H9 (cell line): ENCODE results near the gene TMEM132D. TPM values are rescaled to one million over a fixed set of nuclear protein-coding genes. Genes with fewer than 3 reads are reported as not detected.
A peak's percentile ranks its signal among the peaks of the same experiment; 100 is the strongest.

Experiments used
- DNase-seq: peaks from one replicate; pipeline ENCODE4 v3.0.0-alpha.2; 2017
- H2AFZ ChIP-seq: one replicate; pipeline ENCODE4 v1.6.1; 2013; ENCODE audit warnings: mild to moderate bottlenecking, low read length, control low read depth, moderate library complexity
- H2AK5ac ChIP-seq: 2 replicates; pipeline ENCODE4 v1.6.1; 2013; ENCODE audit warnings: low read length, control low read depth, mixed read lengths; ENCODE audit not compliant: insufficient read length
- H2BK120ac ChIP-seq: one replicate; pipeline ENCODE4 v1.6.1; 2013; ENCODE audit warnings: low read depth, mild to moderate bottlenecking, low read length, control low read depth, inconsistent platforms; ENCODE audit not compliant: poor library complexity, severe bottlenecking
- H2BK12ac ChIP-seq: 2 replicates; pipeline ENCODE4 v1.6.1; 2013; ENCODE audit warnings: low read length, control low read depth, mixed read lengths, low read depth; ENCODE audit not compliant: insufficient read length
- H2BK15ac ChIP-seq: 2 replicates; pipeline ENCODE4 v1.6.1; 2013; ENCODE audit warnings: low read depth, low read length, control low read depth
- H2BK20ac ChIP-seq: one replicate; pipeline ENCODE4 v1.6.1; 2013; ENCODE audit warnings: low read depth, mild to moderate bottlenecking, low read length, control low read depth, inconsistent platforms; ENCODE audit not compliant: poor library complexity, severe bottlenecking
- H2BK5ac ChIP-seq: 2 replicates; pipeline ENCODE4 v1.6.1; 2013; ENCODE audit warnings: low read length, control low read depth, mixed read lengths; ENCODE audit not compliant: insufficient read length
- H3K14ac ChIP-seq: 2 replicates; pipeline ENCODE4 v1.6.1; 2013; ENCODE audit warnings: low read length, control low read depth; ENCODE audit not compliant: insufficient read depth
- H3K18ac ChIP-seq: 2 replicates; pipeline ENCODE4 v1.6.1; 2013; ENCODE audit warnings: low read depth, mild to moderate bottlenecking, mixed read lengths, low read length, control low read depth; ENCODE audit not compliant: insufficient read length
- H3K23ac ChIP-seq: 2 replicates; pipeline ENCODE4 v1.6.1; 2013; ENCODE audit warnings: low read length, control low read depth, mixed read lengths, low read depth; ENCODE audit not compliant: insufficient read length
- H3K23me2 ChIP-seq: 2 replicates; pipeline ENCODE4 v1.6.1; 2013; ENCODE audit warnings: low read depth, mild to moderate bottlenecking, mixed read lengths, low read length, control low read depth; ENCODE audit not compliant: insufficient read length, poor library complexity, severe bottlenecking
- H3K27ac ChIP-seq: 2 replicates; pipeline ENCODE4 v1.5.1; 2013; ENCODE audit warnings: low read length, control low read depth, mixed read lengths, low read depth; ENCODE audit not compliant: insufficient read length
- H3K27me3 ChIP-seq: 2 replicates; pipeline ENCODE4 v1.6.1; 2013; ENCODE audit warnings: low read length, control low read depth, inconsistent platforms; ENCODE audit not compliant: insufficient read depth
- H3K4ac ChIP-seq: 2 replicates; pipeline ENCODE4 v1.6.1; 2013; ENCODE audit warnings: low read depth, mild to moderate bottlenecking, control low read depth, inconsistent platforms, low read length, moderate library complexity
- H3K4me1 ChIP-seq: 2 replicates; pipeline ENCODE4 v1.6.1; 2013; ENCODE audit warnings: low read length, control low read depth, inconsistent platforms; ENCODE audit not compliant: insufficient read depth
- H3K4me2 ChIP-seq: 2 replicates; pipeline ENCODE4 v1.6.1; 2013; ENCODE audit warnings: low read length, control low read depth, mixed read lengths; ENCODE audit not compliant: insufficient read length, insufficient read depth
- H3K56ac ChIP-seq: 2 replicates; pipeline ENCODE4 v1.6.1; 2013; ENCODE audit warnings: low read depth, mild to moderate bottlenecking, mixed read lengths, low read length, control low read depth; ENCODE audit not compliant: insufficient read length
- H3K79me1 ChIP-seq: 2 replicates; pipeline ENCODE4 v1.6.1; 2013; ENCODE audit warnings: low read depth, mild to moderate bottlenecking, moderate library complexity, low read length, control low read depth, inconsistent platforms; ENCODE audit not compliant: insufficient read depth, poor library complexity, severe bottlenecking
- H3K79me2 ChIP-seq: 2 replicates; pipeline ENCODE4 v1.6.1; 2013; ENCODE audit warnings: low read length, control low read depth, inconsistent platforms; ENCODE audit not compliant: insufficient read depth
- H3K9ac ChIP-seq: 2 replicates; pipeline ENCODE4 v1.6.1; 2013; ENCODE audit warnings: low read length, control low read depth, mixed read lengths; ENCODE audit not compliant: insufficient read length; ENCODE audit errors: extremely low read depth
- H3K9me3 ChIP-seq: one replicate; pipeline ENCODE4 v1.6.1; 2013; ENCODE audit warnings: low read depth, low read length, inconsistent platforms; ENCODE audit not compliant: control insufficient read depth
- H3T11ph ChIP-seq: one replicate; pipeline ENCODE4 v1.6.1; 2013; ENCODE audit warnings: mild to moderate bottlenecking, low read length, control low read depth, inconsistent platforms
- H4K20me1 ChIP-seq: one replicate; pipeline ENCODE4 v1.6.1; 2013; ENCODE audit not compliant: control insufficient read depth, insufficient read length, insufficient read depth
- H4K5ac ChIP-seq: 2 replicates; pipeline ENCODE4 v1.6.1; 2013; ENCODE audit warnings: low read depth, mild to moderate bottlenecking, mixed read lengths, low read length, control low read depth; ENCODE audit not compliant: insufficient read length
- H4K8ac ChIP-seq: replicated peaks from 2 replicates; pipeline ENCODE4 v1.6.1; 2013; ENCODE audit warnings: low read length, control low read depth, mixed read lengths, low read depth; ENCODE audit not compliant: insufficient read length
- H4K91ac ChIP-seq: 2 replicates; pipeline ENCODE4 v1.6.1; 2013; ENCODE audit warnings: low read depth, mild to moderate bottlenecking, moderate library complexity, mixed read lengths, low read length, control low read depth; ENCODE audit not compliant: insufficient read length
- H3K27ac Mint-ChIP-seq, 3 experiments: 2 replicates in 2 of 3; 3 replicates in 1 of 3; pipeline ENCODE4 v1.8.0; 2020 to 2021; ENCODE audit warnings: mixed read lengths in 3 of 3, mild to moderate bottlenecking in 1 of 3, moderate library complexity in 1 of 3
- H3K27me3 Mint-ChIP-seq: 2 replicates; pipeline ENCODE4 v1.8.0; 2021; ENCODE audit warnings: low read depth, mild to moderate bottlenecking, moderate library complexity, mixed read lengths
- H3K36me3 Mint-ChIP-seq, 3 experiments: 2 replicates in 2 of 3; 3 replicates in 1 of 3; pipeline ENCODE4 v1.8.0; 2020 to 2021; ENCODE audit warnings: low read depth in 3 of 3, mixed read lengths in 3 of 3; ENCODE audit not compliant: insufficient read depth in 1 of 3
- H3K4me1 Mint-ChIP-seq, 2 experiments: 2 replicates each; pipeline ENCODE4 v1.8.0; 2020; ENCODE audit warnings: mixed read lengths in 2 of 2
- H3K4me3 Mint-ChIP-seq, 2 experiments: 2 replicates in 1 of 2; 3 replicates in 1 of 2; pipeline ENCODE4 v1.8.0; 2020 to 2021; ENCODE audit warnings: mild to moderate bottlenecking in 2 of 2, mixed read lengths in 2 of 2, moderate library complexity in 1 of 2
- H3K9me3 Mint-ChIP-seq, 2 experiments: 2 replicates in 1 of 2; 3 replicates in 1 of 2; pipeline ENCODE4 v1.8.0; 2020; ENCODE audit warnings: mild to moderate bottlenecking in 2 of 2, mixed read lengths in 2 of 2, moderate library complexity in 1 of 2
- WGBS: extraction: QIAGEN DNeasy Blood & Tissue Kit; methylation state at CpG from one replicate; pipeline ENCODE4 v1.1.7; 2013; ENCODE audit warnings: missing lambda C conversion rate, low lambda C conversion rate, mixed read lengths; ENCODE audit not compliant: insufficient read length; ENCODE audit errors: extremely low coverage; 5-methylcytosine and 5-hydroxymethylcytosine counted together
- total RNA-seq: library from RNA; stranded (reverse); gene quantifications from 2 replicates; pipeline ENCODE4 v1.2.1, GENCODE V29; 2021
- TF ChIP-seq, protein P1 (sequence below): fragments of 200-600 bp; sonication (generic); conservative IDR thresholded peaks from 3 replicates; pipeline ENCODE4 v1.8.0; 2021; ENCODE audit warnings: antibody characterized with exemption, mild to moderate bottlenecking

TMEM132D gene
- total RNA-seq, 1 experiment from 2014 or later, result 6.1 TPM

DNA sequence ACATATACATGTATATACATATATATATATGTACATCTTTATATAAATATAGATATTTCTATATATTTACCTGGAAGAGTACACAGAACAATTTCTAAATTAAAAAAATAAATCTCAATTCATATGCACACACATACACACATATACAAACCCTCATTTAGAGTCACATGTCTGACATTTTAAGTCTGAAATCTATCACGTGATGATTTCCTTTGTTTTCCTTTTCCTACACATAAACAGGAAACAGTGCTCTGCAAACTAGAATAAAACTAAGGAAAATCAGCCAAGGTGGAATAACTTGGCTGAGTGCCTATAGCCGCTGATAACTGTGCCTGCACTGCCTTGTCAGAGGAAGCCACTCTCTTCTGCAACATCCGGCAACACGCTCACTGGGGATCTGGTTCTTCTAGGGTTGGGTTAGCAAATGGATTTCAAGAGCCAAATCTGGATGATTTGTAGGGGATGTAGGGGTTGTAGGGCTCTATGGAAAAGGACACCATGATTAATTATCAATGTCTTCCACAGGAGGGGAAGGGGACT is 480.7 kb downstream of the TMEM132D start:
- WGBS, result no CpG with 5 or more reads among the region's 4 CpGs
- no peaks in the 10 kb centered on the region for H3K27me3 Mint-ChIP-seq
- no peaks in the 10 kb centered on the region for H3K23me2 ChIP-seq
- H3K14ac ChIP-seq, result no peak overlapping the region
- no peak overlapping the region for H2BK20ac ChIP-seq
- no peak overlapping the region for H2BK15ac ChIP-seq
- no peaks in the 10 kb centered on the region for H3K79me1 ChIP-seq
- TF ChIP-seq, protein P1, sequence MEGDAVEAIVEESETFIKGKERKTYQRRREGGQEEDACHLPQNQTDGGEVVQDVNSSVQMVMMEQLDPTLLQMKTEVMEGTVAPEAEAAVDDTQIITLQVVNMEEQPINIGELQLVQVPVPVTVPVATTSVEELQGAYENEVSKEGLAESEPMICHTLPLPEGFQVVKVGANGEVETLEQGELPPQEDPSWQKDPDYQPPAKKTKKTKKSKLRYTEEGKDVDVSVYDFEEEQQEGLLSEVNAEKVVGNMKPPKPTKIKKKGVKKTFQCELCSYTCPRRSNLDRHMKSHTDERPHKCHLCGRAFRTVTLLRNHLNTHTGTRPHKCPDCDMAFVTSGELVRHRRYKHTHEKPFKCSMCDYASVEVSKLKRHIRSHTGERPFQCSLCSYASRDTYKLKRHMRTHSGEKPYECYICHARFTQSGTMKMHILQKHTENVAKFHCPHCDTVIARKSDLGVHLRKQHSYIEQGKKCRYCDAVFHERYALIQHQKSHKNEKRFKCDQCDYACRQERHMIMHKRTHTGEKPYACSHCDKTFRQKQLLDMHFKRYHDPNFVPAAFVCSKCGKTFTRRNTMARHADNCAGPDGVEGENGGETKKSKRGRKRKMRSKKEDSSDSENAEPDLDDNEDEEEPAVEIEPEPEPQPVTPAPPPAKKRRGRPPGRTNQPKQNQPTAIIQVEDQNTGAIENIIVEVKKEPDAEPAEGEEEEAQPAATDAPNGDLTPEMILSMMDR, result no peak
- no peak overlapping the region for H3K56ac ChIP-seq
- no peak overlapping the region for H4K8ac ChIP-seq
- no peak overlapping the region for H2BK120ac ChIP-seq
- H3K27ac ChIP-seq, result no peak overlapping the region
- H4K20me1 ChIP-seq, result no peaks in the 10 kb centered on the region
- H3K79me2 ChIP-seq, result no peaks in the 10 kb centered on the region
- no peak overlapping the region for H3K23ac ChIP-seq
- H3K9me3 ChIP-seq, result no peaks in the 10 kb centered on the region
- H3K27ac Mint-ChIP-seq, result peak overlapping the region in 1 of 3 experiments; percentile 50; a peak in 2 of 7 replicates
- no peak overlapping the region for H3T11ph ChIP-seq
- H3K27me3 ChIP-seq, result no peaks in the 10 kb centered on the region
- no peak for DNase-seq
- H3K18ac ChIP-seq, result no peak overlapping the region
- no peak overlapping the region for H2AFZ ChIP-seq
- peaks cover 3% of the 10 kb centered on the region in 2 experiments; a peak in 3 of 5 replicates for H3K9me3 Mint-ChIP-seq
- H3K36me3 Mint-ChIP-seq, result peaks cover 0 to 2% (median 2%) of the 10 kb centered on the region in 3 experiments; a peak in 3 of 7 replicates
- H3K4ac ChIP-seq, result no peak overlapping the region
- H3K9ac ChIP-seq, result no peak overlapping the region
- no peak overlapping the region for H2BK5ac ChIP-seq
- H3K4me1 ChIP-seq, result no peaks in the 10 kb centered on the region
- no peak overlapping the region for H3K4me3 Mint-ChIP-seq
- H2BK12ac ChIP-seq, result no peak overlapping the region
- H3K4me2 ChIP-seq, result no peak overlapping the region
- 0 out of 4 replicates have a peak, but pooled peaks cover 3 to 4% of the 10 kb centered on the region in 2 experiments for H3K4me1 Mint-ChIP-seq
- no peak overlapping the region for H2AK5ac ChIP-seq
- H4K91ac ChIP-seq, result no peak overlapping the region
- no peak overlapping the region for H4K5ac ChIP-seq
